BLaER1 (cell line): ENCODE measurements around the gene FFAR2.

Experiments
- H3K27ac ChIP-seq: shearing (Covaris generic); formaldehyde crosslinking; 2 replicates; pipeline ENCODE4 v1.8.1; 2022
- H3K27me3 ChIP-seq: shearing (Covaris generic); formaldehyde crosslinking; 2 replicates; pipeline ENCODE4 v1.8.1; 2022
- H3K36me3 ChIP-seq: shearing (Covaris generic); formaldehyde crosslinking; 2 replicates; pipeline ENCODE4 v1.8.1; 2022
- H3K4me1 ChIP-seq: shearing (Covaris generic); formaldehyde crosslinking; 2 replicates; pipeline ENCODE4 v1.8.1; 2022
- H3K4me2 ChIP-seq: shearing (Covaris generic); formaldehyde crosslinking; 2 replicates; pipeline ENCODE4 v1.8.1; 2022
- H3K4me3 ChIP-seq: shearing (Covaris generic); formaldehyde crosslinking; 2 replicates; pipeline ENCODE4 v1.8.1; 2022
- H3K9ac ChIP-seq: shearing (Covaris generic); formaldehyde crosslinking; 2 replicates; pipeline ENCODE4 v1.8.1; 2022
- H3K9me3 ChIP-seq: shearing (Covaris generic); formaldehyde crosslinking; 2 replicates; pipeline ENCODE4 v1.8.1; 2022
- H4K20me1 ChIP-seq: shearing (Covaris generic); formaldehyde crosslinking; 2 replicates; pipeline ENCODE4 v1.8.1; 2022
- Cebpa-rat ChIP-seq: shearing (Covaris generic); IDR thresholded peaks from 2 replicates; pipeline ENCODE4 v1.8.1; 2022

The FFAR2 gene

DNA sequence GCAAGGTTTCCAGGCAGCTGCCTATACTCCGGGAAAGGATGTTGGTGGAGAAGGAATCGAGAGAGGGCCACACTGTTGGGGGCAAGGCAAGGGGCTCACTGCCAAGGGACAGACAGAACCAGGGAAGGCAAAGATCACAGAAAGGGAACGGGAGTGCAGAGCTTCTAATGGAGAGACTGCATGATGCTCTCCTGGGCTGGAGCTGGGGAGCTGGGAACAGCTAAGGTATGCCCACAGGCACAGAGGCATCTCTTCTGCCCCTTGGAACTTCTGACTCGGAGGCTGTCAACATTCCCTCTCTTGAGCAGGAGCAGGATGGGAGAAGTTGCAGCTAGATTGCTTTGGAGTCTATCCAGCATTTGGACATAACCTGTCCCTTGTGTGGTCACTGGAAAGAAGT, 22.4 kb upstream of the FFAR2 start:
- no peak for TF ChIP-seq Cebpa-rat
- H3K36me3 ChIP-seq, result no peaks in the 10 kb centered on the region
- H3K27ac ChIP-seq, result no peak overlapping the region
- H3K9me3 ChIP-seq, result no peaks in the 10 kb centered on the region
- H3K4me1 ChIP-seq, result peaks cover 11% of the 10 kb centered on the region
- H4K20me1 ChIP-seq, result no peaks in the 10 kb centered on the region
- no peak overlapping the region for H3K9ac ChIP-seq
- no peaks in the 10 kb centered on the region for H3K27me3 ChIP-seq
- H3K4me3 ChIP-seq, result no peak overlapping the region
- H3K4me2 ChIP-seq, result no peak overlapping the region

DNA sequence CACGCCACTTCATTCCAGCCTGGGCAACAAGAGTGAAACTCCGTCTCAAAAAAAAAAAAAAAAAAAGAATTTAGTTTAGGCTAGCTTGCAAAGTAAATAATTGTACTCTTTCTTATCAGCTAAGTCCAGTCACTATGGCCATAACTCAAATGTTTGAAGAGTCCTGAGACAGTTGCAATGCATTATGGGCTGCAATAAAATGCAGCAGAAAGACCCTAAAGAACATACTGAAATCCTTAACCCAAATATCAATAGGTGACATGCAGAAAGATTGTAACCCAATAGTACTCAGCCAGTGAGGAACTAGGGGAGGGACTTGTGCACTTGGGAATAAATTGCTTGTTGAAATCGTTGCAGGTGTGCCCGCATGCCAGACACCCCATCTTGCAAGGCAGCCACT, 20.9 kb upstream of the FFAR2 start:
- no peak overlapping the region for H3K4me2 ChIP-seq
- TF ChIP-seq Cebpa-rat, result no peak

DNA sequence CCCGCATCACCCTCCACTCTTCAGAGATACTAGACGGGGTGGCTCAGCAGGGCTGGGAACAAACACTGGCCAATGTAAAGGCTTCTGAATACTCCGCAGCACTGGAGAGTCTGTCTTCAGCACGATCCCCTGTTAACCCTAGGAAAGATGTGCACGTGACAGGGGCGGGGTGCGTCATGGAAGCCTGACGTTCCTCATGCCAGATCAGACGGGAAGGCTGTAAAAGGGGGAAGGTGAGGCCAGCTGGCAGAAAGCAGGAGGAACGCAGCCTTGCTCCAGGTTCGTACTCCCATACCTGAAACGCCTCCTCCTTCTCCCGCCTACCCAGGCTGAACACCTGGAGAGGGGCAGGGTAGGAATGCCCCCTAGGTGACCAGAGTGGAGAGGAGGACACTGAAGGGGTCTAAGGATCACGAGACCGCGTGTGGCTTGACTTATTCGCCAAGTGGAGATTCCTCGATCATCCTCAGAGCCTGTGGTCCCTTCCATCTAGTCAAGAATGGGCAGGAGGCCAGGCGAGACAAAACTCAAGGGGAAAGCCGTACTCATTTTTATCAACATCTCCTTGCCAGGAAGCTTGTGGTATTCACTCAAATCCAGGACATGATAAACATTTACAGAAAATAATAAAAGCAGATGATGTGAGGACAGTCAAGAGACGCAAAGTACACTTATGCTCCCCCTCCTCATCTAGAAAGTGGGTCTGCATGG, 18.2 kb upstream of the FFAR2 start:
- H3K36me3 ChIP-seq, result no peaks in the 10 kb centered on the region
- no peak overlapping the region for H3K27ac ChIP-seq
- H3K27me3 ChIP-seq, result no peaks in the 10 kb centered on the region
- H3K9ac ChIP-seq, result no peak overlapping the region
- peak overlapping the region; percentile 25 for H3K4me2 ChIP-seq
- H3K4me3 ChIP-seq, result no peak overlapping the region
- no peak for TF ChIP-seq Cebpa-rat
- H3K4me1 ChIP-seq, result peaks cover 15% of the 10 kb centered on the region
- H4K20me1 ChIP-seq, result no peaks in the 10 kb centered on the region
- H3K9me3 ChIP-seq, result peaks cover 9% of the 10 kb centered on the region

More for the DNA sequence above, 20.9 kb upstream of the FFAR2 start:
- Histone ChIP-seq H3K9ac (no peak overlapping the region), H3K27ac (no peak overlapping the region), H3K9me3 (peaks cover 9% of the 10 kb centered on the region), H3K36me3 (no peaks in the 10 kb centered on the region), H3K4me1 (peaks cover 15% of the 10 kb centered on the region), H3K27me3 (no peaks in the 10 kb centered on the region), H3K4me3 (no peak overlapping the region), H4K20me1 (no peaks in the 10 kb centered on the region)

DNA sequence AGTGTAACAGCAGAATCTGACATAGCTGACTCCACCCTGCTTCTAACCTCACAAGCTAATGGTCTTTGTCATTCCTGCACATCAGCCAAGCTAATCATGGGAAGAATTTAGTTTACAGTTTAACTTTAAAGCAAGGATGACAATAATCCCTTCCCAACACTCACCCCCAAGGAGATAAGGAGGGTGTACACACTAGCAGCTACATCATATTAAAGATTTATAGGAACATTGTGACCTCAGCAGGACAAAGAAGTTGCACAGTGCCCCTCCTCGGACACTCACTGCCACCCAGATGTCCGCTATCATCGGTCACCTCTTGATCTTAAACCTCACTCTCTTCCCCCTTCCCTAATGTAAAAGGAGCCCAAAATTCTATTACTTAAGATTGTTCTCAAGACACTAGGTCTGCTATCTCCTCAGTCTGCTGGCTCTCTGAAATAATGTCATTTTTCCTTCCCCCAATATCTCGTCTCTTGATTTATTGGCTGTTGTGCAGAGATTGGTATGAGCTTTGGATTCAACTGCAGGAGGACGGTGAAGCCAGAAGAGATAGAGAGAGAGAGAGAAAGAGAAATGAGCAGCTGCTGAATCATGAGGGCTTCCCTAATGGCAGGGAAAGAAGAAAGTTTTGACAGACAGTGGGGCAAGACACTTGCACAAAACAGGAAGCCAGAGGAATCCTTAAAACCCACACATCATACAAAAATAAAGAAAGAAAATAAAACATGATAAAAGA, 17.5 kb upstream of the FFAR2 start:
- peaks cover 19% of the 10 kb centered on the region for H3K4me1 ChIP-seq
- no peaks in the 10 kb centered on the region for H3K27me3 ChIP-seq

DNA sequence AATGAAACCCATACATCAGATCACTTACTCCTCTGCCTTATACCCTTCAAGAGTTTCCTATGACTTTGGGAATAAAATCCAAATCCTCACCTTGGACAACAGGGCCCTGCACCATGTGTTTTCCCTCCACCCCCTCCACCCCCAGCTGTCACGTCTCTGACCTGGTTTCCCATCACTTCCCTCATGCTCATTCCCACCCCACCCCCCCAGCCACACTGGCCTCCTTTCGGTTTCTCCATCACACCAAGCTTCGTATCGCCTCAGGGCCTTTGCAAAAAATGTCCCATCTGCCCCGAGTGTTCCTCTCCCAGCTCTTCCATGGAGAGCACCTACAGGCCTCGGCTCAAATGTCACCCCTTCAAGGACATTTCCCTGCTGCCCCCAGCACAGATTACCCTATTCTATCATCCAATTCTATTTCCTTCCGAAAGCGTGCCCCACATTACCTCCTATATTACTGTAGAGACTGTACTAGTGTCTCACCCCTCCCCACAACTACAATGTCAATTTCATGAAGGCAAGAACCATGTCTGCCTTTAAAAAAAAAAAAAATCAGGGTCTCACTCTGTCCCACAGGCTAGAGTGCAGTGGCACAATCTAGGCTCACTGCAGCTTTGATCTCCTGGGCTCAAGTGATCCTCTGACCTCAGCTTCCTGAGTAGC, 16.8 kb upstream of the FFAR2 start:
- H3K27ac ChIP-seq, result no peak overlapping the region

More for the DNA sequence above, 17.5 kb upstream of the FFAR2 start:
- Histone ChIP-seq H3K27ac (no peak overlapping the region), H3K36me3 (no peaks in the 10 kb centered on the region), H4K20me1 (no peaks in the 10 kb centered on the region), H3K4me2 (peak overlapping the region; percentile 25), H3K9me3 (peaks cover 9% of the 10 kb centered on the region), H3K4me3 (no peak overlapping the region), H3K9ac (no peak overlapping the region)
- no peak for TF ChIP-seq Cebpa-rat

DNA sequence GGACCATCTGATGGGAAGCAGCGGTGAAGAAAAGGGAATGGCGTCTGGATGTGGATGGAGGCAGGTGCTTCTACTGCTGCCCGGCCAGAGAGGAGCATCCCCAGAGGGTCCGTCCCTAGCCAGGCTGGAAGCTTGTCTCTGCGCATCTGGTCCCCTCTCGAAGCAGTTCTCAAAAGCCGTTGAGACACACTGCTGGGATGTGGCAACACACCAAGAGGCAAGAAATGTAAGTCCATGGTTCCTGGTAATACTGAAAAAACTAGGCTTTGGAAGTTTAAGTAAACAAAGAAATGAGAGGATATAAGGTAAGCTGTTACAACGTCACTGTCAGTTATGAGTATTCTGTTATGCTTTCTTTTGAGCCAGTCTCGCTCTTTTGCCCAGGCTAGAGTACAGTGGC, 15.1 kb upstream of the FFAR2 start:
- H3K4me3 ChIP-seq, result no peak overlapping the region
- H3K4me2 ChIP-seq, result no peak overlapping the region
- no peak overlapping the region for H3K9ac ChIP-seq
- no peaks in the 10 kb centered on the region for H4K20me1 ChIP-seq
- H3K27ac ChIP-seq, result no peak overlapping the region
- peaks cover 9% of the 10 kb centered on the region for H3K9me3 ChIP-seq
- TF ChIP-seq Cebpa-rat, result no peak
- H3K27me3 ChIP-seq, result no peaks in the 10 kb centered on the region
- H3K4me1 ChIP-seq, result peaks cover 43% of the 10 kb centered on the region
- H3K36me3 ChIP-seq, result no peaks in the 10 kb centered on the region

More for the DNA sequence above, 16.8 kb upstream of the FFAR2 start:
- Histone ChIP-seq H3K9me3 (peaks cover 9% of the 10 kb centered on the region), H3K4me3 (no peak overlapping the region), H3K4me1 (peaks cover 26% of the 10 kb centered on the region), H3K27me3 (no peaks in the 10 kb centered on the region), H3K4me2 (peak overlapping the region; percentile 25; the same call in 1 of the 2 replicates), H3K9ac (no peak overlapping the region), H3K36me3 (no peaks in the 10 kb centered on the region), H4K20me1 (no peaks in the 10 kb centered on the region)
- TF ChIP-seq Cebpa-rat, result no peak

DNA sequence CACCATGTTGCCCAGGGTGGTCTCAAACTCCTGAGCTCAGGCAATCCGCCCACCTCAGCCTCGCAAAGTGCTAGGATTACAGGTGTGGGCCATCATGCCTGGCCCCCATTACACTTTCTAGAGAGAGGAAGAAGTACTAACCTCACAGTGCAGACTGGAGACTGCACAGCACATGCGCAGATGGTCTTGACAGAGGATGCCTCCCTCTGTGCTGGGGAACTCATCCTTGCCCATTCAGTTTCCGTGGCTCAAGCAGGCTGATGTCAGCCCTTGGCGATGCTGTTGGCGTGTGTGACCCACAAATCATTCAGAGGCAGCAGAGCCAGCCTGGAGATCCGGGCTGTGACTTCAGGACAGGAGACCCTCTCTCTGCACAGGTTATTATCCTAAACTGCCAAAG, 14.6 kb upstream of the FFAR2 start:
- H3K4me2 ChIP-seq, result no peak overlapping the region
- no peak for TF ChIP-seq Cebpa-rat
- H3K27ac ChIP-seq, result no peak overlapping the region
- H4K20me1 ChIP-seq, result no peaks in the 10 kb centered on the region
- no peak overlapping the region for H3K9ac ChIP-seq
- H3K4me1 ChIP-seq, result peaks cover 46% of the 10 kb centered on the region
- no peaks in the 10 kb centered on the region for H3K36me3 ChIP-seq
- no peaks in the 10 kb centered on the region for H3K27me3 ChIP-seq
- H3K9me3 ChIP-seq, result peaks cover 9% of the 10 kb centered on the region
- H3K4me3 ChIP-seq, result no peak overlapping the region

DNA sequence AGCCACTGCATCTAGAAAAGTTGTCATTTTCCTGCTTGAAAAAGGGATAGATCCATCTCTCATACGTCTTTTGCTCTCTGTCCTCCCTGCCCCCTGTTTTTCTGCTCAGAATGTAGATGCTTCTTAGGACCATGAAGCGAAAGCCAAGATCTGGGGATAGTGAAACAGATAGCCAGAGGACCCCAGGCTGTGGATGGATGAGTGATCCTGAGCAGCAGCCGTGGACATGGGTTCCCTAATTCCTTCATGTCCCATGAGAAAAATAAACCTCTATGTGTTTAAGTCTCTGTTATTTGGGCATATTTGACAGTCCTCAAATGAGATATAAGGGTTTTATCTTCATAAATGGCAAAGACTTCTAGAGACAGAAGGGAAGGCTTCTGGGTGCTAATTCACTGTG, 12.2 kb upstream of the FFAR2 start:
- TF ChIP-seq Cebpa-rat, result no peak
- Histone ChIP-seq H3K36me3 (no peaks in the 10 kb centered on the region), H3K4me2 (peak overlapping the region; percentile 73), H3K9ac (peak overlapping the region; percentile 36; the same call in 1 of the 2 replicates), H3K4me3 (no peak overlapping the region; the same call in 1 of the 2 replicates), H3K27ac (peak overlapping the region; percentile 41; the same call in 1 of the 2 replicates), H3K27me3 (no peaks in the 10 kb centered on the region), H3K4me1 (peaks cover 34% of the 10 kb centered on the region), H4K20me1 (no peaks in the 10 kb centered on the region), H3K9me3 (peaks cover 9% of the 10 kb centered on the region)

DNA sequence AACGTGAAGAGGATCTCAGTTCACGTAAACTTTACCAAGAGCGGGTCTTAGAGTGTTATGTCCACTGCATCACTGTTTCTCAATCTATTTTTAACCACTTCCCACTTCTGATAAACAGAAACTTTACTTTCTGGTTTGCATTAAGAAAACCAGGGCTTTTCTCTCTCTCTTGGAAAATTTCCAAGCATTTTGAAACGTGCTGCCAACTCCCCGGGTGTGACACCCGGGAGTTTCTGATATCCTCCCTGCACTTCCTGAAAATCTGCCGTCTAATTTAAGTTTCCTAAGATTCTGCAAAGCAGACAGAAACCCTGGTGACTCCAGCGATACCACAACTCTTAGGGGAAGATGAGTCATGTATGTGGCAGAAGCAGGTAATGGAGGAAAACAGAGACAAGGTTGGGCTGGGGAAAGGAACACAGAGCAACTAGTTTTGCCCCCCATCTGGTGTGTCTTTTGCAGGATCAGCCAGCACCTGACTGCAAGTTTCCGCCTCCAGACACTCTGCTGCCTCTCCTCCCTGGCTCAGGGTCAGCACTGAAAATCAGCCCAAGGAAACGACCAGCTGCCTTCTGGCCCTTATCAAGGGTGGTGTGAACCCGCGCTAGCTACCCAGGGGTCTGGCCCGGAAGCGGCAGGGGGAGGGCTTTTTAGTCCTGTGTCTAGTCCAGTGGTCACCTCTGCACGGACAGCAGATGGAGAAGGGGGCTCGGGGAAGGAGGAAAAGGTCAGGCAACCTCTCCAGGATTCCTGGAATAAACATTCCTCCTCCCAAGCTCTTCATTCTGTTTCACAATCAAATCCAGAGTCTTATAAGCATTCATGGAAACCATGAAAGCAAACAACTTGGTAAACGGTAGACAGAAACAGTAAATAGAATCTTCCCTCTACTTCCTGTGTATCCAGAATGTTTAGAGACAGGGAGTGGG, 11.3 kb upstream of the FFAR2 start:
- peak overlapping the region; percentile 36; the same call in 1 of the 2 replicates for H3K9ac ChIP-seq
- H3K4me2 ChIP-seq, result peak overlapping the region; percentile 73
- no peaks in the 10 kb centered on the region for H4K20me1 ChIP-seq
- no peaks in the 10 kb centered on the region for H3K27me3 ChIP-seq
- H3K36me3 ChIP-seq, result no peaks in the 10 kb centered on the region
- peaks cover 40% of the 10 kb centered on the region for H3K4me1 ChIP-seq
- peak overlapping the region; percentile 8; the same call in 1 of the 2 replicates for H3K4me3 ChIP-seq
- H3K27ac ChIP-seq, result peak overlapping the region; percentile 41
- TF ChIP-seq Cebpa-rat, result no peak
- peaks cover 3% of the 10 kb centered on the region for H3K9me3 ChIP-seq
